ENCODE measurements around the gene EML1. TPM values are rescaled to one million over a fixed set of nuclear protein-coding genes. Genes with fewer than 3 reads are reported as not detected.
A peak's percentile ranks its signal among the peaks of the same experiment; 100 is the strongest.

The EML1 gene
- total RNA-seq, 3 donors from 2014 or later = 5.4 to 82.5 (median 8.1) TPM

- Histone ChIP-seq H3K36me3 (ENCODE audit: low read depth) (no peaks in the 10 kb centered on the region), H3K4me1 (ENCODE audit: low read depth) (peaks cover 18% of the 10 kb centered on the region), H3K4me3 (no peak overlapping the region), H3K9me3 (no peaks in the 10 kb centered on the region)
- DNase-seq = peak in 2 of 3 donors; percentile 19 to 40
- ATAC-seq = peak; percentile 94
- TF ChIP-seq, protein P1, sequence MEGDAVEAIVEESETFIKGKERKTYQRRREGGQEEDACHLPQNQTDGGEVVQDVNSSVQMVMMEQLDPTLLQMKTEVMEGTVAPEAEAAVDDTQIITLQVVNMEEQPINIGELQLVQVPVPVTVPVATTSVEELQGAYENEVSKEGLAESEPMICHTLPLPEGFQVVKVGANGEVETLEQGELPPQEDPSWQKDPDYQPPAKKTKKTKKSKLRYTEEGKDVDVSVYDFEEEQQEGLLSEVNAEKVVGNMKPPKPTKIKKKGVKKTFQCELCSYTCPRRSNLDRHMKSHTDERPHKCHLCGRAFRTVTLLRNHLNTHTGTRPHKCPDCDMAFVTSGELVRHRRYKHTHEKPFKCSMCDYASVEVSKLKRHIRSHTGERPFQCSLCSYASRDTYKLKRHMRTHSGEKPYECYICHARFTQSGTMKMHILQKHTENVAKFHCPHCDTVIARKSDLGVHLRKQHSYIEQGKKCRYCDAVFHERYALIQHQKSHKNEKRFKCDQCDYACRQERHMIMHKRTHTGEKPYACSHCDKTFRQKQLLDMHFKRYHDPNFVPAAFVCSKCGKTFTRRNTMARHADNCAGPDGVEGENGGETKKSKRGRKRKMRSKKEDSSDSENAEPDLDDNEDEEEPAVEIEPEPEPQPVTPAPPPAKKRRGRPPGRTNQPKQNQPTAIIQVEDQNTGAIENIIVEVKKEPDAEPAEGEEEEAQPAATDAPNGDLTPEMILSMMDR (IDR thresholded peaks at IDR 0.05) = peak; percentile 76
- intact Hi-C loops (cut with DNase I, micrococcal nuclease) = loop anchor here (5.0 to 10.0 kb wide), 3 partner anchors 125 to 210 kb away; no protein-coding TSS in a partner anchor
Measured at GRCh38 chr14:99982537-99983250, 189.5 kb downstream of the EML1 start.

DNA sequence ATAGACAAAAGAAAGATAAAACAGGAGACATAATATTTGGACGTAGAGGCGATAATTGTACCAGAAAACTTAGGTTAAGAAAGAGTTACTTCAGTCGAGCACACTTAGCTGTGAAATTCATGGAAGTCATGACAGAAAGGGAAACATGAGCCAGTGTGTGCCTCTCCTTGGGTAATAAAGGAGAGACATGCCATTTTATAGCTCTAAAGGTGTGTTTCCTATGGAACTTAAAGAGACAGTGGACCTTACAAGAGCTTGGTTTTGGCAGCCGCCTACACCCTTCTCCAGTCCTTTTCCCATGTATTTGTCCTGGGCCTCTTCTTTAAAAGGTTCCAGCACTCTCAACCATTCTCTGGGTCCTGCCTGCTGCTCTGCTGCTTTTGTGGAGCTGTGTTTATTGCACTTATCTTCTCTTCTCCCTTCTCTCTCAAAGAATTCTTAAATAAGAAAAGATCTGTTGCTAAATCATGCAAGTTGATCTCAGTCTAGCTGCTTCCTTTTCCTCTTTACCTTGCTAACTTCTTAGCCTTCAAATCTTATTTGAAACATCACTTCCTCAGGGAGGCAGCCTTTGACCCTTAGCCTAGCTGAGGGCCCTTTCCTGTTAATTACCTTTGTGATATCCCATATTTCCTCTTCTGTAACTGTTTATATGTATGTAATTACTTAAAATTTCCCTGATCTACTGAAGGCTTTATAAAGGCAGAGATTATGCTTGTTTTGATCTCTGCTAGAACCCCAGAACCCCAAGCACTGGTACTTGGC, 190.2 kb downstream of the EML1 start:
- peaks cover 18% of the 10 kb centered on the region for H3K4me1 ChIP-seq (ENCODE audit: low read depth)
- ATAC-seq (peak; percentile 80), DNase-seq (no peak)
- H3K9me3 ChIP-seq = no peaks in the 10 kb centered on the region
- intact Hi-C loops (cut with DNase I, micrococcal nuclease) = loop anchor here (5.0 to 10.0 kb wide), 3 partner anchors 124 to 209 kb away; no protein-coding TSS in a partner anchor
- H3K36me3 ChIP-seq (ENCODE audit: low read depth) = no peaks in the 10 kb centered on the region
- no peak overlapping the region for H3K4me3 ChIP-seq
- TF ChIP-seq, protein P1 (IDR thresholded peaks at IDR 0.05) = no peak

DNA sequence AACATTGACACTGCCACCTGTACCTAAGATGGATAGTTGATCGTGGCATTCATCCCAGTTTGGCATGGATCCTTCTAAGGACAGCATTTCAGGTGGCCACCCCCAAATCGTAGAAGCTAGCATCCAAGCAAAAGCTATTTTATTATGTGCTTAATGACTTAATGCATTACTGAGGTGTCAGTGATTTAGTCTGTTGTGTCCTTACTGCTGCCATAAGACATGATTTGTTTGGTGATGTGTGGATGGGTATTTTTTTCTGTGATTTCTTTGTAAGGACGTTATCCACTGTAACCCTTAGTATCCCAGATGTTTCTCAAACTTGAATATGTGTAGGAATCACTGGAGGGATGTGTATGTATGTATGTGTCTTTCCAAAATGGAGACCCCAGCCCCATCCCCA, 190.8 kb downstream of the EML1 start:
- TF ChIP-seq, protein P1 (IDR thresholded peaks at IDR 0.05) = no peak
- Histone ChIP-seq H3K4me1 (ENCODE audit: low read depth) (peaks cover 18% of the 10 kb centered on the region), H3K9me3 (no peaks in the 10 kb centered on the region), H3K36me3 (ENCODE audit: low read depth) (no peaks in the 10 kb centered on the region), H3K4me3 (no peak overlapping the region)
- intact Hi-C loops (cut with DNase I, micrococcal nuclease) = loop anchor here (5.0 to 10.0 kb wide), 3 partner anchors 123 to 208 kb away; no protein-coding TSS in a partner anchor
- DNase-seq (no peak), ATAC-seq (no peak)

DNA sequence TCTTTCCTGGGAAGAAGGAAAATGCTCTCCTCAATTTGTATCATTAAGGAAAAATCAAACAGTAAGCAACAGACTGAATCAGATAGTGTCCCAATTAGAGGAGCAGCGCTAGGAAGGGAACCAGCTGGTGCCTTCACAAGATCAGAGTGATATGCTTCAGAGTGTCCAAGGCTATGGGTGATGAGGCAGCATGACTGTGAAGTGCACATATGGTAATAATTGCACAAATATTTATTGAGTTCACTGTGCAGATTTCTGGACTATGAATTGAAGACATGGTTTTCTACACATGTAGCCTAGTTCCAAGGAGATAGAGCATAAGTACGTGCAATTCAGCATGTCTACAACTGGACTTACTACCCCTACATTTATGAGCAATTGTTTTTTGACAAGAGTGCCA, 193.2 kb downstream of the EML1 start:
- DNase-seq = no peak
- Histone ChIP-seq H3K9me3 (no peaks in the 10 kb centered on the region), H3K4me3 (no peak overlapping the region), H3K36me3 (ENCODE audit: low read depth) (no peaks in the 10 kb centered on the region), H3K4me1 (ENCODE audit: low read depth) (peaks cover 15% of the 10 kb centered on the region)
- TF ChIP-seq, protein P1 (IDR thresholded peaks at IDR 0.05) = no peak
- ATAC-seq = no peak
- intact Hi-C loops (cut with DNase I, micrococcal nuclease) = loop anchor here in 1 of 2 donors (10.0 kb wide), 1 partner anchor 198 kb away; no protein-coding TSS in a partner anchor

GRCh38 chr14:99989032-99989431, 195.8 kb downstream of the EML1 start:
- no peaks in the 10 kb centered on the region for H3K36me3 ChIP-seq (ENCODE audit: low read depth)
- intact Hi-C loops (cut with DNase I, micrococcal nuclease) = loop anchor here in 1 of 2 donors (10.0 kb wide), 1 partner anchor 196 kb away; no protein-coding TSS in a partner anchor
- no peak overlapping the region for H3K4me3 ChIP-seq
- TF ChIP-seq, protein P1 (IDR thresholded peaks at IDR 0.05) = no peak
- DNase-seq = no peak
- no peaks in the 10 kb centered on the region for H3K4me1 ChIP-seq (ENCODE audit: low read depth)
- ATAC-seq = no peak
- H3K9me3 ChIP-seq = no peaks in the 10 kb centered on the region
